K562 (cell line): ENCODE results near the gene DALRD3. TPM values are rescaled to one million over a fixed set of nuclear protein-coding genes. Genes with fewer than 3 reads are reported as not detected.

Experiments
- CBX8 ChIP-seq: fragments of 200-600 bp; sonication (generic); IDR thresholded peaks from 2 replicates; pipeline ENCODE4 v1.6.1; 2012; ENCODE audit warnings: borderline replicate concordance, mixed run types, low read depth, mild to moderate bottlenecking, moderate library complexity, mixed read lengths, low read length, control low read depth, inconsistent platforms; ENCODE audit not compliant: poor library complexity, severe bottlenecking; ENCODE audit errors: extremely low read depth
- ETV1 ChIP-seq: fragments of 450-650 bp; conservative IDR thresholded peaks from 2 replicates; pipeline ENCODE4 v1.6.1; 2016; ENCODE audit warnings: missing genetic modification characterization, control low read depth, low read depth, missing compliant biosample characterization
- FOXK1 ChIP-seq: sonication (generic); formaldehyde crosslinking; IDR thresholded peaks from 2 replicates; pipeline ENCODE4 v1.8.0; 2022; ENCODE audit warnings: missing genetic modification reagents, mild to moderate bottlenecking, borderline replicate concordance
- MBD2 ChIP-seq: sonication (generic); IDR thresholded peaks from 2 replicates; pipeline ENCODE4 v1.6.1; 2016; ENCODE audit warnings: low read depth, borderline replicate concordance
- RBFOX2 ChIP-seq: fragments of 200-400 bp; formaldehyde crosslinking; IDR thresholded peaks from 2 replicates; pipeline ENCODE4 v1.6.1; 2017; ENCODE audit warnings: low read depth, mild to moderate bottlenecking, low read length, moderate library complexity
- ZBTB1 ChIP-seq: sonication (generic); formaldehyde crosslinking; IDR thresholded peaks from 2 replicates; pipeline ENCODE4 v1.8.1; 2023; ENCODE audit warnings: missing genetic modification reagents, low read depth, mild to moderate bottlenecking, borderline replicate concordance
- polyA plus RNA-seq, 8 experiments: library from polyadenylated mRNA; depleted of rRNA in 4 of 8; stranded (reverse) in 5 of 8; unstranded in 3 of 8; fragments of >200 nt; fragmentation: Nextera tagmentation in 2 of 8; fragmentation: Illumina TruSeq in 1 of 8; extraction: Ambion mirVana in 2 of 8; extraction: Trizol in 1 of 8; gene quantifications; 2 replicates each; pipeline versions ENCODE4 v1.2.1 to v1.2.3, GENCODE V29; 2011 to 2014; ENCODE audit warnings: inconsistent platforms in 1 of 8, missing spikeins in 1 of 8
- total RNA-seq, 7 experiments: library from RNA; depleted of rRNA in 6 of 7; stranded (reverse); fragments of >200 nt in 6 of 7; fragmentation: Illumina TruSeq in 2 of 7; extraction: Trizol in 2 of 7; gene quantifications; 2 replicates each; pipeline versions ENCODE4 v1.2.1 to v1.2.3, GENCODE V29; 2011 to 2021; ENCODE audit warnings: low replicate concordance in 1 of 7
- TF ChIP-seq, protein P1 (sequence below): fragments of 150-350 bp; conservative IDR thresholded peaks from 2 replicates; pipeline ENCODE4 v1.6.1; 2014; ENCODE audit warnings: low read length
- TF ChIP-seq, protein P2 (sequence below): fragments of 450-650 bp; IDR thresholded peaks from 2 replicates; pipeline ENCODE4 v1.6.1; 2016; ENCODE audit warnings: missing biosample characterization, missing genetic modification characterization
- TF ChIP-seq, protein P3 (sequence below): fragments of 450-650 bp; IDR thresholded peaks from 2 replicates; pipeline ENCODE4 v1.6.1; 2018; ENCODE audit warnings: mild to moderate bottlenecking, low read depth; ENCODE audit not compliant: partially characterized antibody
- TF ChIP-seq, protein P4 (sequence below): sonication (generic); formaldehyde crosslinking; IDR thresholded peaks from 2 replicates; pipeline ENCODE4 v1.8.0; 2022; ENCODE audit warnings: mild to moderate bottlenecking, missing genetic modification reagents

DALRD3 gene
- total and polyA plus RNA-seq, 9 of the 15 experiments (the other 6 are each of a cell fraction or from before 2014, with no cell fraction given): 6.6 to 31.3 (median 14.4) TPM

DNA sequence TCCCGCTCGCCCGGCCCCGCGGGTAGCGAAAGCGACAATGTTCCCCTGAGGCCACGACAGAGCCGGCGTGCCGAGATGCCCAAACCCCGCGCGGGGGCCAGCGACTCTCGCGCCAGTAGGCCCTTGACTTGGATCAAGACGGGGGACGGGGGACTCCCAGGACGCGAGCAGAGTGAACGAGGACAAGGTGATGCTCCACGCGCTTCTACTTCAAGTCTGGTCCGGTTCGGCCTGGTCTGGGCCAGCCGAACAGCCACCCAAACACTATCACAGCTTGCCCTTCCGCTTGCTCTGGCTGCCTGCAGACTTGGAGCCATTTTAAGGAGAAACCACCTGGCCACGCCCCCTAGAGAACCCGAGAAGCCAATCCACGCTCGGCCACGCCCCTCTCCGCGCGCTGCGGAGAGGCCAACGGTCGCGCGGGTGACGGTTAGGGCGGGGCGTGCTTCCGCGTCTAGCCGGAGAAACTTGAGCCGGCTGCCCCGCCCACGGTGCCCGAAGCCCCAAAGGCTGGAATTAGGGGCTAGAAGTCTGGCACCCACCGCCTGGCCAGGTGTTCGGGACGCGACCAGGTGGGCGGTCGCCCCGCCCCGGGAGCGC is 2.9 kb upstream of the DALRD3 start (continued):
- TF ChIP-seq, protein P1, sequence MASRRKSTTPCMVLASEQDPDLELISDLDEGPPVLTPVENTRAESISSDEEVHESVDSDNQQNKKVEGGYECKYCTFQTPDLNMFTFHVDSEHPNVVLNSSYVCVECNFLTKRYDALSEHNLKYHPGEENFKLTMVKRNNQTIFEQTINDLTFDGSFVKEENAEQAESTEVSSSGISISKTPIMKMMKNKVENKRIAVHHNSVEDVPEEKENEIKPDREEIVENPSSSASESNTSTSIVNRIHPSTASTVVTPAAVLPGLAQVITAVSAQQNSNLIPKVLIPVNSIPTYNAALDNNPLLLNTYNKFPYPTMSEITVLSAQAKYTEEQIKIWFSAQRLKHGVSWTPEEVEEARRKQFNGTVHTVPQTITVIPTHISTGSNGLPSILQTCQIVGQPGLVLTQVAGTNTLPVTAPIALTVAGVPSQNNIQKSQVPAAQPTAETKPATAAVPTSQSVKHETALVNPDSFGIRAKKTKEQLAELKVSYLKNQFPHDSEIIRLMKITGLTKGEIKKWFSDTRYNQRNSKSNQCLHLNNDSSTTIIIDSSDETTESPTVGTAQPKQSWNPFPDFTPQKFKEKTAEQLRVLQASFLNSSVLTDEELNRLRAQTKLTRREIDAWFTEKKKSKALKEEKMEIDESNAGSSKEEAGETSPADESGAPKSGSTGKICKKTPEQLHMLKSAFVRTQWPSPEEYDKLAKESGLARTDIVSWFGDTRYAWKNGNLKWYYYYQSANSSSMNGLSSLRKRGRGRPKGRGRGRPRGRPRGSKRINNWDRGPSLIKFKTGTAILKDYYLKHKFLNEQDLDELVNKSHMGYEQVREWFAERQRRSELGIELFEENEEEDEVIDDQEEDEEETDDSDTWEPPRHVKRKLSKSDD: no peak
- TF ChIP-seq, protein P2, sequence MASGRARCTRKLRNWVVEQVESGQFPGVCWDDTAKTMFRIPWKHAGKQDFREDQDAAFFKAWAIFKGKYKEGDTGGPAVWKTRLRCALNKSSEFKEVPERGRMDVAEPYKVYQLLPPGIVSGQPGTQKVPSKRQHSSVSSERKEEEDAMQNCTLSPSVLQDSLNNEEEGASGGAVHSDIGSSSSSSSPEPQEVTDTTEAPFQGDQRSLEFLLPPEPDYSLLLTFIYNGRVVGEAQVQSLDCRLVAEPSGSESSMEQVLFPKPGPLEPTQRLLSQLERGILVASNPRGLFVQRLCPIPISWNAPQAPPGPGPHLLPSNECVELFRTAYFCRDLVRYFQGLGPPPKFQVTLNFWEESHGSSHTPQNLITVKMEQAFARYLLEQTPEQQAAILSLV: no peak
- TF ChIP-seq, protein P3, sequence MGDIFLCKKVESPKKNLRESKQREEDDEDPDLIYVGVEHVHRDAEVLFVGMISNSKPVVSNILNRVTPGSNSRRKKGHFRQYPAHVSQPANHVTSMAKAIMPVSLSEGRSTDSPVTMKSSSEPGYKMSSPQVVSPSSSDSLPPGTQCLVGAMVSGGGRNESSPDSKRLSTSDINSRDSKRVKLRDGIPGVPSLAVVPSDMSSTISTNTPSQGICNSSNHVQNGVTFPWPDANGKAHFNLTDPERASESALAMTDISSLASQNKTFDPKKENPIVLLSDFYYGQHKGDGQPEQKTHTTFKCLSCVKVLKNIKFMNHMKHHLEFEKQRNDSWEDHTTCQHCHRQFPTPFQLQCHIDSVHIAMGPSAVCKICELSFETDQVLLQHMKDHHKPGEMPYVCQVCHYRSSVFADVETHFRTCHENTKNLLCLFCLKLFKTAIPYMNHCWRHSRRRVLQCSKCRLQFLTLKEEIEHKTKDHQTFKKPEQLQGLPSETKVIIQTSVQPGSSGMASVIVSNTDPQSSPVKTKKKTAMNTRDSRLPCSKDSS: no peak
- TF ChIP-seq FOXK1 (CRISPR knock-in tag): 0 out of 2 replicates have a peak, but pooled peaks have one; percentile 50
- 0 out of 2 replicates have a peak, but pooled peaks have one; percentile 47 for TF ChIP-seq ETV1 (tag)
- peak; percentile 95 for TF ChIP-seq RBFOX2
- peak; percentile 86; the same call in 1 of the 2 replicates for TF ChIP-seq MBD2
- TF ChIP-seq, protein P4, sequence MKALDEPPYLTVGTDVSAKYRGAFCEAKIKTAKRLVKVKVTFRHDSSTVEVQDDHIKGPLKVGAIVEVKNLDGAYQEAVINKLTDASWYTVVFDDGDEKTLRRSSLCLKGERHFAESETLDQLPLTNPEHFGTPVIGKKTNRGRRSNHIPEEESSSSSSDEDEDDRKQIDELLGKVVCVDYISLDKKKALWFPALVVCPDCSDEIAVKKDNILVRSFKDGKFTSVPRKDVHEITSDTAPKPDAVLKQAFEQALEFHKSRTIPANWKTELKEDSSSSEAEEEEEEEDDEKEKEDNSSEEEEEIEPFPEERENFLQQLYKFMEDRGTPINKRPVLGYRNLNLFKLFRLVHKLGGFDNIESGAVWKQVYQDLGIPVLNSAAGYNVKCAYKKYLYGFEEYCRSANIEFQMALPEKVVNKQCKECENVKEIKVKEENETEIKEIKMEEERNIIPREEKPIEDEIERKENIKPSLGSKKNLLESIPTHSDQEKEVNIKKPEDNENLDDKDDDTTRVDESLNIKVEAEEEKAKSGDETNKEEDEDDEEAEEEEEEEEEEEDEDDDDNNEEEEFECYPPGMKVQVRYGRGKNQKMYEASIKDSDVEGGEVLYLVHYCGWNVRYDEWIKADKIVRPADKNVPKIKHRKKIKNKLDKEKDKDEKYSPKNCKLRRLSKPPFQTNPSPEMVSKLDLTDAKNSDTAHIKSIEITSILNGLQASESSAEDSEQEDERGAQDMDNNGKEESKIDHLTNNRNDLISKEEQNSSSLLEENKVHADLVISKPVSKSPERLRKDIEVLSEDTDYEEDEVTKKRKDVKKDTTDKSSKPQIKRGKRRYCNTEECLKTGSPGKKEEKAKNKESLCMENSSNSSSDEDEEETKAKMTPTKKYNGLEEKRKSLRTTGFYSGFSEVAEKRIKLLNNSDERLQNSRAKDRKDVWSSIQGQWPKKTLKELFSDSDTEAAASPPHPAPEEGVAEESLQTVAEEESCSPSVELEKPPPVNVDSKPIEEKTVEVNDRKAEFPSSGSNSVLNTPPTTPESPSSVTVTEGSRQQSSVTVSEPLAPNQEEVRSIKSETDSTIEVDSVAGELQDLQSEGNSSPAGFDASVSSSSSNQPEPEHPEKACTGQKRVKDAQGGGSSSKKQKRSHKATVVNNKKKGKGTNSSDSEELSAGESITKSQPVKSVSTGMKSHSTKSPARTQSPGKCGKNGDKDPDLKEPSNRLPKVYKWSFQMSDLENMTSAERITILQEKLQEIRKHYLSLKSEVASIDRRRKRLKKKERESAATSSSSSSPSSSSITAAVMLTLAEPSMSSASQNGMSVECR: no peak
- TF ChIP-seq CBX8: no peak
- TF ChIP-seq ZBTB1 (CRISPR knock-in tag): 0 out of 2 replicates have a peak, but pooled peaks have one; percentile 65
